Measurements from ENCODE around the gene F7.
"Not testable (repeated sequence)": the region's sequence is repeated elsewhere in the genome, so short reads cannot be mapped to it uniquely, and the experiment has no call there.

The F7 gene

DNA sequence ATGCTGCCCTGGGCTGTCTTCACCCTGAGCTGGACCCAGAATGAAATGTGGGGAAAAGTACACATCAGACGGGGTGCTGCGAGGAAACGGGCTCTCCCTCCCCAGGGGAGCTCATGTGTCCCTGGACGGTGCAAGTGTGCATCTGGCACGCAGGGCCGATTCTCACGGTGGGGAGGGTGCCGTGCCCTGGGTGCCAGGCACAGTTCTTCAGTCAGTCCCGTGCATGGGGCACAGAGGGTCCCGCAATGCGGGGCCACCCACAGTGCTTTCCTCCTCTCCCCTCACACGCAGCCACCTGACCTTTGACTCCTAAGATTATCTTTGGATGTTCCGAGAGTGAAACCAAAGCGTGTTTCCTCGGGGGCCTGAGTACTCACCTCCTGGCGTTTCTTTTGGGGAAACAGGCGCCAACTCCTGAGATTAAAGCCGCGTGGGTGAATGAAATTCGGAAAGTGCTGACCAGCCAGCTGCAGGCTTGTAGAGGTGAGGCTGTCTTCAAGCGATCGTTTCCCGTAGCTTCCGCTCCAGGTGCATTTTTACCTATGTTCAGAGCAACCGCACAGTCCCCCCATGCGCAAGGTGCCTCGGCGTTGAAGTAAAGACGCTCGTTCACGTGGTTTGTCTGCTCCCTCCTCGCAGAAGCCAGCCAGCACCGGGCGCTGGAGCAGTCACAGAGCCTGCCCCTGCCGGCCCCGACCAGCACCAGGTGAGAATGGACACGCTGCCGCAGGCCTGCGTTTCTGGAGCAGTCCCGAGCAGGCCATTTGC lies 17.5 kb upstream of the F7 start:
- DNase-seq = no peak

DNA sequence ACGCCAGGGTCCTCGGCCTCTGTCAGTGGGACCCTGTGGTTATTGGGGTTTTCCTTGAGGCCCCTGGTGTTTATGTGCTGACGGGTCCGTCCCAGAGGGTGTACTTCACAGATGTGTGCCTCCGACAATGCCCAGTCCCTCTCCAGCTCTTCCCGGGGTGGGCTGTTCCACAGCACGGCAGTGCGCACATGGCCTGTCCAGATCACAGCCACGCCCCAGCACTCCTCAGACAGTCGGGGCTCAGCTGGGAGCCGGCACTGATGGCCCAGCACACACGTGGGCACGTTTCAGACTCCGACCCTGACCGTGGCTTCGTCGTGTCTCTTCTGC lies 16.9 kb upstream of the F7 start:
- no peak for DNase-seq

DNA sequence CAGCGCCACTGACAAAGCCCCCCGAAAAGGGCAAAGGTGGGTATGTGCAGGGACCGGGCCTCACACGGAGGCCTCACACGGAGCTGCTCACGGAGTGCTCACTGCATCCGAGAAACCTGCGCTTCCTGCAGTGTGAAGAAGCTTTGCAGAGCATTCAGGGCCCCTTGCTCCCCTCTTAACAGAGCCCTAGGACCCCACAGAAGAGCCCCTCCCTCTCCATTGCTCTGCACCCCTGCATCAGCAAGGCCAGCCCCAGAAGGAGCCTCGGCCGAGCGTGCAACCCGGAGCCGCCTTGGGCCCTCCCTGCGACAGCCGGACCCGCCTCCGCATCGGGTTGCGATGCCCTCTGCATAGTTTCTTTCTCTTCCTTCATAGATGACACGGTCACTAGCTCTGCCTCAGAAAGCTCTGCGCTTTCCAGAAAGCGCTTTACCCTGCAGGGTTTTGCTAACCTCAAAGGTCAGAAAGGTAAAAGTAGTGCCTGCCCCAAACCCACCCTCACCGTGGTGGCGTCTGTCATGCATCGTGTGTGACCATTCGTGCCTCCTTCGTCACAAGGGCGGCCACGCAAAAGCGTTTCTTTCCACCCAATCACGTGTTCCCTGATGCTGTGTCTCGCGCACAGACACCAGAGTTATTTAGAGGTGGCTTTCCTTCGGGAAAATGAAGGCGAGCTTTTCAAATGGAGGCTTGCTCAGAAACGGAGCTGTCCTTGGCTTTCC lies 15.7 kb upstream of the F7 start:
- no peak for DNase-seq

DNA sequence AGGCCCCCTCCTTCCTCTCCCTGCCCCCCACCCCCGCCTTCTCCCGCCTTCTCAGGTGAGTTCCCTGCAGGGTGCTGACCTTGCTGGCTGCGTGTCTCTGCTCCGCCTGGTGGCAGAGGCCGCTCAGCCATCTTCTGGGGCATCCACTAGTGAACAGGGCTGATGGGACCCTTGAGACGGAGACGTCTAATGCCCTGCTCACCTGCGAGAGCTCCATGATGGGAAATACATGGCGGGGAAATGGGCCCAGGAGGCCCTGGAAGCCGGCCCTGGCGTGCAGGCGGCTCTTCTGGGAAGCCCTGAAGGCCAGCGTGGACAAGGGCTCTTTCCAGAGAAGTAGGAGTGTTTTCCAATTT lies 15.2 kb upstream of the F7 start:
- DNase-seq = no peak

DNA sequence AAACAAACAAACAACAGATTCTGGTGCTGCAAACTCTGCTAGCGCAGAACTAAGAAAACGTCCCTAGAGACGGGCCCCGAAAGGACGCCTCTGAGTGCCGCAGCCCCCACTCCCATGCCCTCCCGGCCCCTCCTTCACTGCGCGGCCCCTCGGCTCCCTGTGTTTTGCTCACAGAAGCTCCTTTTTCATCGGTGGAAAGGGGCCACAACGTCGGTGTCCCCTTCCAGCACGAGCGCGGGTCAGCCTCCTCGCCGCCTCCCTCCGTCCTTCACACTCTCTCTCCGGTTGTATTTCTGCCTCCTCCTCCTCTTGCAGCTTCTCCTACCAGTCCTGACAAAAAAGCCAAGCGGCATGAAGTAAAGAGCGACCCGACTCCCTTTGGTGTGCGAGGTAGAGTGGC lies 14.8 kb upstream of the F7 start:
- DNase-seq = no peak

DNA sequence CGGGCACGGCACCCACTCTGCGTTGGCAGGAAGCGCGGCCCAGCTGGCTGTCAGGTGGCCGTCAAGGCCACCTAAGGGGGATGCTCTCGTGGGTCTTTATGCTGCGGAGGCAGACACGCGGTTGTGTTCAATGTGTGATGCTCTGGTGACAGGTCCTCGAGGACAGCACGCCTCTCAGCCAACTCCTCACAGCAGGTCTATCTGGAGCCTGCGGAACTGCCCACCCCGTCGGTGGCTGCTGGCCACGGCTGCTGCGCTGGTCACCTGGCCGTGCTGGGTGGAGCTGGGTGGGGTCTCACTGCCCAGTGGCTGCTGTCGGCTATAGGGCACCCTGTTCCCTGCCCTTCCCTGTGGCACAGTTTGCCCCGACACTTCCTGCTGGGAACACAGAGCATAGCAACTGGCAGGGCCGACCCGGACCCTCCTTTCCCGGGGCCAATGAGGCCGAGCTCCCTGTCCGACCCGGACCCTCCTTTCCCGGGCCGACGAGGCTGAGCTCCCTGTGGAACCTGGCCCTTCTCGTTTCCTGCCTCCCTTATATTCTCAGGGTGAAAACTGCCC lies 14.3 kb upstream of the F7 start:
- DNase-seq = no peak

DNA sequence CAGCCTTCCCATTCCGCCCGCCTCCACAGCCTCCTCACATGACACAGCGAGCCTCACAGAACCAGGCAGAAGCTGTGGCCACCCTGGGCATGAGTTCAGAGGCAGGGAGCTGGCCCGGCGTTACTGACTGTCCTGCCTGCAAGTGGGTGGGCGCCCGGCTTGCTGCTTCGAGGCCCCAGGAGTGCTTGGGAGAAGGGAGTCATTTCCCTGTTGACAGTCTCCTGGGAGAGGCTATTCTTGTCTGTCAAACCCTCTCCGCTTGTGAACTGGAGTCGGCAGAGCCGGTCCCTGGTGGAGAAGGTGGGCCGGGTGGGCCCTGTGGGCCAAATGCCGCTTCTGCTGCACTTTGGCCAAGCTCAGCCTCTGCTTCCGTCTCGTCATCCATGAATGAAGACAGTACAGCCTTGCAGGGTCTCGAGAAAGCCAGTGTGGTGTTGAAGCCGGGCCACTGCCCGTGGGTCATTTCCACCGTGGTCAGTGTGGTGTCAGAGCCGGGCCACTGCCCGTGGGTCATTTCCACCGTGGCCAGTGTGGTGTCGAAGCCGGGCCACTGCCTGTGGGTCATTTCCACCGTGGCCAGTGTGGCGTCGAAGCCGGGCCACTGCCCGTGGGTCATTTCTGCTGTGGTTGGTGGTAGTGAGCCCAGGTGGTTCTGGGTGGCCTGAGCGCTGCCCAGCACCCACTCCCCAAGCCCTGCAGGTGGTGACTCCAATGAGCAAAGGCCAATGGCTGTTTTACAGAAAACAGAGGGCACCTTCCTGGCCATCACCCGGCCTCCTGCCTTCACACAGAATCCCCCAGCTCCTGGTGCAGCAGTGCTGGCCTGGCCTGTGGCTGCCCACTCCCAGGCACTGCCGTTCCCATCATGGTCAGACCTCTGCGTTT lies 13.5 kb upstream of the F7 start:
- no peak for DNase-seq

DNA sequence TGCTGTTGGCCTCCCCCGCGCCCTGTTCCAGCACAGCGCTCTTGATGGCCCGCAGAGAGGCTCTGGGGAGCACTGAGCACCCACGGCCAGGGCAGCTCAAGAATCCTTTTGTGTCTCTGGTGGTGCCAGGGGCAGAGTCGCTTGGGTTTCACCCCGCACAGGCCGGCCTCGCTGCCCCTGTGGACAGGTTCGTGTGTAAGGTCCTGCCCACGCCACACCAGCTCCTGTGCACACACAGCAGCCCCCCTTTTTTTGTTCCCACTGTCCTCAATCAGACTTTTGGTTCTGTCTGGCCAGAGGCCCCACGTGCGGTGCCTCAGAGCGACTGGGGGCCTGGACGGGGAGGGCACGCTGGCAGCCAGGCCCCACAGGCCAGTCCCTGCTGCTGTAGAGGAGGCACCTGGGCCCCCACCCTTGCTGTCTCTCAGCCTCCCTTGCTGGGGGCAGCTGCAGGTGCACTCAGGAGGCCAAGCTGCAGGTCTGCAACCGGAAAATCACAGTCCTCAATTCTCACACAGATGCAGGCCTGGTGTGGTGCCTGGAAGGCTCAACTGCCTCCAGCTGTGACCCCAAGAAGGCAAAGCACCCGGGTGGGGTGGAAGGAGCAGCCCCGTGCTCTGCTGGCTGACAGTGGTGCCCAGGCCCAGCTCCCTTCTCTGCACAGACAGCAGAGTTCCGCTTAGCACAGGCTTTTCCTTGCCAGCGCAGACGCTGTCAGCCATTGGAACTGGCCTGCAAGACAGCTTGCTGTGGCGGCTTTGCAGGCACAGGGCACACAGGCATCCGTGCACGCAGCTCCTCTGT lies 12.6 kb upstream of the F7 start:
- no peak for DNase-seq

DNA sequence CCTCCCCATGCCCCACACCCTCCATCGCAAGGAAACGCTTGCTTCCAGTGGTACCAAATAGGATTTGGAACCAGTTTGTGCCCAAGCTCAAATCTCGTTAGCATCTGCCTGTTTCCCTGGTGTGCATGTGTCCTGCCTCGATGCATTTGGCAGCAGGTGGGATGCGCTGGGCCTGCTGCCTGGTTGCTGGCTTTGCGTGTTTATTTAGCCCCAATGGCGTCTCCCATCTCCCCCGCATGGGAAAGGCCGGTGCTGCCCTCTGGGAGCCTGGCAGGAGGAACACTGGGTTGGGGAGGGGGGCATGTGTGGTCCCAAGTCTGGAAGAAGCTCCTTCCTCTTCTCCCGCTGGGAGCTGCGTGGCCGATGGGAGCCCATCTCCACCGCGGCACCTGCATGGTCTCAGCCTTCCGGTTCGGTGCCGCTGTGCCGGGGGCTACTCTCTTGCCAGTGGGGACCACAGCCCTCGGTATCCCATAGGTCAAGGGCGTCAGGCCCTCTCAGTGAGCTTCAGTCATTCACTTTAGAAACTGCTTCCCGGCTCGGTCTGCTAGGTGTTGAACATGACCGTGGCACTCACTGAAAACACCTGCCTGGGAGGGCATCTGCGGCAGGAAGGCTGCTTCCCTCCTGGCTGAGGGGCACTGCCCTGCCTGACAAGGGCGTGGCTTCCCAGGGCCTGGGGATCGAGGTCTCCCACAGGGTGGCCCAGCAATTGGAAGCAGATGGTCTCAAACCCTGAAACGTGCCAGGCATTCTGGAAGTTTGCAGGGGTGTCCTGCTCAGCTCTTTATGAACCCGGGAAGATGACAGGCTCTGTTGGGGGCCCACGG lies 11.8 kb upstream of the F7 start:
- no peak for DNase-seq

DNA sequence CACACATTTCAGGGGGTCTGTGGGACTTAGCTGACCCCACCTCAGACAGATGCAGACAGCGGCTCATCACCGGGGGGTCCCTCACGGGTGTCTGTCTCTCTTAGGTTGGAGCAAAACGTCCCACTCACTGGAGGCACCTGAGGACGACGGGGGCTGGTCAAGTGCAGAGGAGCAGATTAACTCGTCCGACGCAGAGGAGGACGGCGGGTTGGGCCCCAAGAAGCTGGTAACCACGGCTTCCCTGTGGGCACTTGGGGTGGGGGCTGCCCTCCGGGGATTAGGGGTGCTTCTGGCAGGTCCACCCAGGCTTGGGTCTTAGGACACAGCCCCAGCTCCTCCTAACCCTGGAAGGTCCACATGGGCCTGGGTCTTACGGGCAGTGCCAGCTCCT lies 11.2 kb upstream of the F7 start:
- no peak for DNase-seq

DNA sequence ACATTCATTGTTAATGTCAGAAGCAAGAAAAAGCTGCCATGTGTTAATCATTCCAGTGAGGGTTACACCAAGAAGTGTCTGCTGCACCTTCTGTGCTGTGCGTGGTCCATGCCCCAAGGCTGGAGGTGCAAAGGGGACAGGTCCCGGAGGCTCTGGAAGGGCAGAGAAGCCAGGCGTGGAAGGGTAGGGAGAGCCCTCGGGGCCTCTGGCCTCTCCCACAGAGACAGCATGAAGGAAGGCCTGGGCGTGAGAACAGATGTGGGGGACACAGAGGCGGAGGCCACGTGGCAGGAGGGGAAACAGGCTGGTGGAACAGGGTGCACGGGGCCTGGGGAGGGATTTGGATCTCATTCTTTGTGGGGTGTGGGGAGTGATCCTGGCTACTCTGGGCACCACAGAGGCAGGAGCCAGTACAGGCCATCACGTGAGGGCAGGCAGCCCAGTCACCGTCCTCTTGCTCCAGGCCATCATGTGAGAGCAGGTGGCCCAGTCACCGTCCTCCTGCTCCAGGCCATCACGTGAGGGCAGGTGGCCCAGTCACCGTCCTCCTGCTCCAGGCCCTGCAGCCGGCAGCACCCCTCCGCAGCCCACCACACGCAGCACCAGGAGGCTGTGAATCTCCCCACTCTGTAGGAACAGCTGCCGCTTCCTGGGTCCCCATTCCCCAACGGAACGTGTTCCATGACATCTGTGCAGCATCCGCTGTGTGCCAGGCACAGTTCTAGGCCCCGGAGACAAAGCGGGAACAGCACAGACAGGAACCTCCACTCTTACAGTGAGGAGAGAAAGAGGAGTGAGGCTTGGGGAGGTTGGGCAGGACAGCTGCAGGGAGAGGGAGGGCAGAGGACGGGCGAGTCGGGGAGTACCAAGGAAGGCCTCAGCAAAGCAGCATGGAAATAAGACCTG lies 10.2 kb upstream of the F7 start:
- no peak for DNase-seq

DNA sequence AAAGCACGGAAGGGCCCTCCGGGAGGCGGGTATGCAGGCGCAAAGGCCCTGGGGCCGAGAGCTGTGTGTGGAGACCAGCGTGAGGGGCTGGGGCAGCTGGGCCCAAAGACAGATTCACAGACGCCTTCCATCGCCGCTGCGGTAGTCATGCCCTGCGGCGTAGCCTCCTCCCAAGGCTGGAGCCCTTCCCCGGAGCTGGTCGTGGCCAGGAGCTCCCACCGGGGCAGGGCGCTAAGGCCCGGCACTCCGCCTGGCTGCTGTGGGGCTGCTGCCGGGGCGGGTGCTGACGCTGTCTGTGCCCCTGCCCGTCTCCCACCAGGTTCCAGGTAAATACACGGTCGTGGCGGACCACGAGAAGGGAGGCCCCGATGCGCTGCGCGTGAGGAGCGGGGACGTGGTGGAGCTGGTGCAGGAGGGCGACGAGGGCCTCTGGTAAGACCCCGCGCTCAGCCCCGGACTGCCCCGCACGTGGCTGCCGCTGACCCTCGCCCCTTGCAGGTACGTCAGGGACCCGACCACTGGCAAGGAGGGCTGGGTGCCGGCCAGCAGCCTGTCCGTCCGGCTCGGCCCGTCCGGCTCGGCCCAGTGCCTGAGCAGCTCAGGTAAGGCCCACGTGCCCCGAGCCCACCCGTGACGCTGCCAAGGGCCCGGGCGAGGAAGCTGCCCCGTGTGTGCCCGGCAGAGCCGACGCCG lies 9.4 kb upstream of the F7 start:
- DNase-seq = no peak

DNA sequence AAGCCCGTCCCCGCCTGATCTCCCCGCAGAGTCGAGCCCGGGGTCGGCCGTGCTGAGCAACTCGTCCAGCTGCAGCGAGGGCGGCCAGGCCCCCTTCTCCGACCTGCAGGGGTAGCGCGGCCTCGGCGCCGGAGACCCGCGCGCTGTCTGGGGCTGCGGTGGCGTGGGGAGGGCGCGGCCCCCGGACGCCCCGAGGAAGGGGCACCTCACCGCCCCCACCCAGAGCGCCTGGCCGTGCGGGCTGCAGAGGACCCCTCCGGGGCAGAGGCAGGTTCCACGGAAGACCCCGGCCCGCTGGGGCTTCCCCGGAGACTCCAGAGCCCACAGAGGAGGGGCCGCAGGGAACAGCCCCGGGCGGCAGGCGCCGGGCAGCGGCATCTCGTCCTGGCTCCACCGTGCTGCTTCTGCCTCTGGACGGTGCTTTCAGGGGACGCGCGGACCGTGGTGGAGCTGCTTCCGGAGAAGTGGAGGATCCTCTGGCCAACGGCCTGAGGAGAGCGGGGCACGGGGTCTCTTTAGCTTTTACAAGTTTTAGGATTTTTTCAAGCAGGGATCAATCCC lies 8.8 kb upstream of the F7 start:
- DNase-seq = no peak

DNA sequence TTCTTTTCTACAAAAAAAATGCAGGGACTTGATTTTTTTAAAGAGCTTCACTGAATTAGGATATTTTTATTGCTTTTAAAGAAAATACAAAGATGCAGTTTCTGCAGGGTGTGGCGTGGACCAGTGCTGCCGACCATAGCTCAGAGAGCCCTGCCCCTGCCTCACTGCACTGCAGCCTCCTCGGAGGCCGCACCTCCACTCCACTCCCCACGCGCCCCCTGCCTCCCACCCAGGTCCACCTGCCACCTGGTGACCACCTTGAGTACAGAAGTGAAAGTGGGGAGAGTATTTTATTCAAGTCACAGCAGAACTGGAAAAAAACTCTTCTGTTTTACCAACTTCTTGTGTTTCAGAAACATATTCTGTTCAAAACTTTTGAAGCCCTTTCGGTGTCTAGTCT lies 7.9 kb upstream of the F7 start:
- no peak for DNase-seq

DNA sequence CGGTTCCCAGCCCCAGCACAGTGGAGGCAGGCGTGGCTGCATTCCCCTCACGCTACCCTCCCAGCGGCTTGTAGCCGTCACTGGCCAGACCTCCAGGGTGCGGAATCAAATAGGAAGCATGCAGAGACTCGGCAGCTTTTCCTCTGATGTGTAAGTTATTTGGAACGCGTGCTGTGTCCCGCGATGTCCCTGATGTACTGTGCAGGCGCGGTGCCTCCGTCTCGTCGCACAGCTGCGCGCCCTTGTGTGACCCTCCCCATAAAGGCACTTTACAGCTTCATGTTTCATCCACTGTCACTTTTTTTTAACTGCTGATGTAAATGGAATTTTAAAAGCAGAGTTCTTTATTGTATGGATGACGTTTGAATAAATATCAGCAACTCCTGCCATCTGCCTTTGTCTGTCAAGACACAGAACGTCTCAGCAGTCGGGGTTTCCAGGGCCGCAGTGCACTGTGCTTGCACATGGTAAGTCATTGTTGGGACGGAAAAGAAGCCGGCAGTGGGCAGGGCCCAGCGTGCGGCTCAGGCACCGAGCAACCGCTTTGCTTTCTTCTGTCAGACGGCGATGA lies 7.3 kb upstream of the F7 start:
- no peak for DNase-seq

DNA sequence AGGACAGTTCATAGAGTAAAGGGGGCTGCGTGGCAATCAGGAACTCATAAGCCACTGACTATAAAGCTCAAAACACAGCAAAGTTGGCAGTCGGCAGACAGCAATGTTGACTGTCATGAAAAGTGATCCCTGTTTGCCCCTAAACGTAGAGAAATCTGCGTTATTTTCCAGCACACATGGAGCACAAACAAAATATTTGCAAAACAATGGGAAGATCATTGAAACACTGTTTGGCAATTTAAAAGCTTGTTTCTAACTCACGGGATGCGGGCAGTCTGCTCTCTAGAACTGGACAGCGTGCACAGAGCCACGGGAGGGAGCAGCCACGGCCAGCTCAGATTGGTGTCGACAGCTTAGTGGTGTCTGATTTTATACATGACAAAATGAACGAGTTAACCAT lies 6.4 kb upstream of the F7 start:
- DNase-seq = no peak

DNA sequence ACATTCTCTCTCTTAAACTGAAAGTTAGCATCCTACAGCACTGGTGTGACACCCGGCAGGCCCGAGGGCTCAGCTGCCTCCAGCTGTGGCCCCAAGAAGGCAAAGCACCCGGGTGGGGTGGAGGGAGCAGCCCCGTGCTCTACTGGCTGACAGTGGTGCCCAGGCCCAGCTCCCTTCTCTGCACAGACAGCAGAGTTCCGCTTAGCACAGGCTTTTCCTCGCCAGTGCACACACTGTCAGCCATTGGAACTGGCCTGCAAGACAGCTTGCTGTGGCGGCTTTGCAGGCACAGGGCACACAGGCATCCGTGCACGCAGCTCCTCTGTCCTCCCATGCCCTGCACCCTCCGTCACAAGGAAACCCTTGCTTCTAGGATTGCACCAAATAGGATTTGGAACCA lies 3.3 kb upstream of the F7 start:
- not testable (repeated sequence) for DNase-seq

DNA sequence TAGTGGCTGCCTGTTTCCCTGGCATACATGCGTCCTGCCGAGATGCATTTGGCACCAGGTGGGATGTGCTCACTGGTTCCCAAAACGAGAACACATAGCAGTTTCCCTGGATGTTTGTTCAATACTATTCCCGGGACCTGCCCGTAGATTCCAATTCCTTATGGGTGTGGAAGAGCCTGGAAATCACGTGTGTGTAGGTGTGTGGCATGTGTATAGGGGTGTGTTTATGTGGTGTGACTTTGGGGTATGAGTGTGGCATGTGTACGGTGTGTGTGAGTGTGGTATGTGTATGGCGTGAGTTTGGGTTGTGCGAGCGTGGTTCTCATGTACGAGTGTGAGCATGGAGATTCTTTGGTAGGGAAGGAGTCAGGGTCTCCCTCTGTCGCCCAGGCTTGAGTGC lies 2.9 kb upstream of the F7 start:
- no peak for DNase-seq

DNA sequence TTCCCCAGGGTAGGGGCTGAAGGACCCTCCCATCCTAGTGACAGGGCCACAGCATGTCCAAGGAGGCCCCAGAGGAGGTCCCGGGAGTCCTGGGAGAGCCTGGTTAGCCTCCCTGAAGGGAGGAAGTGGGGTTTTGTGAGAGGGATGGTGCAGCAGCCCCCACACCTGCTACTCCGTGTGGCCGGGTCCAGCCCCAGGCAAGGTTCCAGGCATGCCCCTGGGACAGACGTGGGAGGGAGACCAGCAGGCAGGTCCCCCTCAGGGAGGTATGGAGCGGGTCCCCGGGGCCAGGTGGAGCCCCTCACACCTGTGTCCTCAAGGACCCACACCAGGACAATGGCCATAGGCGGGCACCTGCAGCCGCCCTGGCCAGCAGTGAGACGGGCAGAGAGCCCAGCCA lies 1.9 kb upstream of the F7 start:
- DNase-seq = no peak
